K562 (cell line): ENCODE measurements around the gene NFATC2. TPM values are rescaled to one million over a fixed set of nuclear protein-coding genes. Genes with fewer than 3 reads are reported as not detected.

Source experiments
- ATAC-seq: fragments of 200-7000 bp; cut with Tn5 transposase; 3 replicates; pipeline ENCODE4 v1.9.1; 2020; ENCODE audit warnings: moderate library complexity
- BruUV-seq: library from RNA; stranded (reverse); fragments of 400-500 nt; replicated peaks from 2 replicates; lab custom pipeline; 2021; lab: Mats Ljungman, UMichigan
- CTCF ChIA-PET: fragments of 300-600 bp; formaldehyde crosslinking; extraction: SDS; loops from one replicate; lab custom pipeline; 2021; ENCODE audit warnings: low intra/inter-chr PET ratio; lab: Yijun Ruan, JAX
- POLR2A ChIA-PET: fragments of 300-600, 350-650 bp; sonication (Branson Sonifier 250); formaldehyde crosslinking; extraction: SDS; loops from one replicate; lab custom pipeline; 2021; ENCODE audit warnings: antibody characterized with exemption, inconsistent platforms; lab: Yijun Ruan, JAX
- DNase-seq, 4 experiments: peaks; one replicate each; pipeline versions ENCODE4 v3.0.0 to v3.0.0-alpha.2; 2011 to 2018; ENCODE audit warnings: low spot score in 3 of 4, mixed read lengths in 3 of 4; ENCODE audit errors: extremely low read depth in 1 of 4
- FAIRE-seq: peaks from 2 replicates; lab custom pipeline; 2011; peaks lifted over from hg19 to GRCh38; lab: Jason Lieb, UNC
- H2AFZ ChIP-seq: 2 replicates; pipeline ENCODE4 v1.6.0; 2011; ENCODE audit warnings: low read depth, low read length, control low read depth, inconsistent platforms
- H3K27ac ChIP-seq: fragments of 200-600 bp; 3 replicates; pipeline ENCODE4 v1.8.0; 2011; ENCODE audit warnings: low read depth, mild to moderate bottlenecking, control low read depth, inconsistent platforms, low read length, moderate library complexity, mixed read lengths; ENCODE audit errors: extremely low read depth
- H3K27me3 ChIP-seq, 2 experiments: fragments of 300-600 bp in 1 of 2; 2 replicates in 1 of 2; 3 replicates in 1 of 2; pipeline versions ENCODE4 v1.6.0 to v1.8.0; 2011; ENCODE audit warnings: inconsistent platforms in 2 of 2, low read length in 2 of 2, mild to moderate bottlenecking in 1 of 2, mixed read lengths in 1 of 2, moderate library complexity in 1 of 2; ENCODE audit not compliant: control insufficient read depth in 2 of 2, insufficient read depth in 2 of 2
- H3K36me3 ChIP-seq: fragments of 300-600 bp; 3 replicates; pipeline ENCODE4 v1.8.0; 2011; ENCODE audit warnings: mild to moderate bottlenecking, low read length, inconsistent platforms; ENCODE audit not compliant: control insufficient read depth, insufficient read depth
- H3K4me1 ChIP-seq, 2 experiments: fragments of 200-600 bp in 1 of 2; replicated peaks in 1 of 2; 2 replicates in 1 of 2; 3 replicates in 1 of 2; pipeline versions ENCODE4 v1.5.1 to v1.8.0; 2011; ENCODE audit warnings: inconsistent platforms in 2 of 2, low read length in 2 of 2, mild to moderate bottlenecking in 1 of 2, mixed read lengths in 1 of 2, moderate library complexity in 1 of 2; ENCODE audit not compliant: control insufficient read depth in 2 of 2, insufficient read depth in 2 of 2
- H3K4me2 ChIP-seq: 2 replicates; pipeline ENCODE4 v1.6.1; 2011; ENCODE audit warnings: low read length, control low read depth, inconsistent platforms, mixed read lengths; ENCODE audit not compliant: insufficient read depth
- H3K4me3 ChIP-seq: fragments of 200-600 bp; sonication (generic), shearing (Covaris generic); 2 replicates; pipeline ENCODE4 v1.5.1; 2016; ENCODE audit warnings: control low read depth, inconsistent platforms
- H3K79me2 ChIP-seq: fragments of 200-600 bp; 3 replicates; pipeline ENCODE4 v1.8.0; 2011; ENCODE audit warnings: low read length, inconsistent platforms; ENCODE audit not compliant: control insufficient read depth, insufficient read depth
- H3K9ac ChIP-seq, 2 experiments: 2 replicates each; pipeline versions ENCODE4 v1.6.0 to v1.6.1; 2011; ENCODE audit warnings: low read depth in 2 of 2, low read length in 2 of 2, control low read depth in 1 of 2, inconsistent platforms in 1 of 2, mild to moderate bottlenecking in 1 of 2, mixed read lengths in 1 of 2; ENCODE audit not compliant: insufficient read depth in 1 of 2
- H3K9me1 ChIP-seq: one replicate; pipeline ENCODE4 v1.6.0; 2011; ENCODE audit warnings: inconsistent platforms, mild to moderate bottlenecking, low read length, moderate library complexity; ENCODE audit not compliant: control insufficient read depth, insufficient read depth
- H3K9me3 ChIP-seq: replicated peaks from 2 replicates; pipeline ENCODE4 v1.5.1; 2011; ENCODE audit warnings: low read depth, low read length, inconsistent platforms; ENCODE audit not compliant: control insufficient read depth, insufficient read depth
- H4K20me1 ChIP-seq: replicated peaks from 2 replicates; pipeline ENCODE4 v1.6.1; 2011; ENCODE audit warnings: low read length, inconsistent platforms, mixed read lengths; ENCODE audit not compliant: control insufficient read depth, insufficient read depth
- BHLHE40 ChIP-seq: IDR thresholded peaks from 2 replicates; pipeline ENCODE4 v1.6.1; 2011; ENCODE audit warnings: low read length, improper control_type of control experiment
- CBFA2T2 ChIP-seq: fragments of 450-650 bp; conservative IDR thresholded peaks from 2 replicates; pipeline ENCODE4 v1.6.1; 2017; ENCODE audit warnings: mild to moderate bottlenecking
- CEBPZ ChIP-seq: fragments of 150-350 bp; IDR thresholded peaks from 2 replicates; pipeline ENCODE4 v1.6.1; 2014; ENCODE audit warnings: low read depth, mild to moderate bottlenecking, low read length, borderline replicate concordance
- HOXB6 ChIP-seq: fragments of 250-450 bp; sonication (Bioruptor Pico); IDR thresholded peaks from 2 replicates; pipeline ENCODE4 v1.5.1; 2022; ENCODE audit warnings: mild to moderate bottlenecking, borderline replicate concordance
- MEIS2 ChIP-seq: fragments of 450-650 bp; IDR thresholded peaks from 2 replicates; pipeline ENCODE4 v1.6.1; 2014; ENCODE audit warnings: mild to moderate bottlenecking; ENCODE audit not compliant: partially characterized antibody
- NFE2 ChIP-seq: IDR thresholded peaks from 2 replicates; pipeline ENCODE4 v1.6.1; 2014; ENCODE audit warnings: antibody characterized with exemption, low read depth
- RBM25 ChIP-seq: fragments of 200-400 bp; formaldehyde crosslinking; IDR thresholded peaks from 2 replicates; pipeline ENCODE4 v1.6.1; 2018; ENCODE audit warnings: low read length, low read depth, moderate library complexity; ENCODE audit not compliant: severe bottlenecking
- SMARCA4 ChIP-seq: fragments of 450-650 bp; IDR thresholded peaks from 2 replicates; pipeline ENCODE4 v1.6.1; 2016
- SOX6 ChIP-seq: fragments of 450-650 bp; IDR thresholded peaks from 2 replicates; pipeline ENCODE4 v1.6.1; 2014; ENCODE audit warnings: mild to moderate bottlenecking
- TEAD4 ChIP-seq, 2 experiments: sonication (generic) in 1 of 2; formaldehyde crosslinking in 1 of 2; IDR thresholded peaks; 2 replicates each; pipeline versions ENCODE4 v1.6.1 to v1.8.0; 2012 to 2022; ENCODE audit warnings: borderline replicate concordance in 1 of 2, inconsistent platforms in 1 of 2, low read length in 1 of 2, mild to moderate bottlenecking in 1 of 2, missing genetic modification reagents in 1 of 2
- TRIM24 ChIP-seq, 2 experiments: fragments of 450-650 bp; IDR thresholded peaks; 2 replicates each; pipeline ENCODE4 v1.6.1; 2016
- WHSC1 ChIP-seq: IDR thresholded peaks from one replicate; pipeline ENCODE4 v1.6.1; 2012; ENCODE audit warnings: low read length, control low read depth, inconsistent platforms
- ZNF143 ChIP-seq: sonication (generic); formaldehyde crosslinking; IDR thresholded peaks from 2 replicates; pipeline ENCODE4 v1.9.0; 2022; ENCODE audit warnings: mild to moderate bottlenecking, missing genetic modification reagents
- ZNF436 ChIP-seq: fragments of 250-450, 450-650 bp; sonication (Bioruptor Pico); formaldehyde crosslinking; IDR thresholded peaks from 2 replicates; pipeline ENCODE4 v1.7.0; 2020; ENCODE audit warnings: mild to moderate bottlenecking
- ZNF766 ChIP-seq: fragments of 200-800 bp; sonication (Bioruptor generic); conservative IDR thresholded peaks from 2 replicates; pipeline ENCODE4 v1.6.1; 2016; ENCODE audit warnings: missing genetic modification characterization, missing compliant biosample characterization
- WGBS: fragments of 100-300 bp; shearing (Covaris generic); methylation state at CpG from one replicate; pipeline ENCODE4 v1.1.6; 2016; ENCODE audit warnings: low coverage, mixed read lengths; ENCODE audit not compliant: insufficient coverage; ENCODE audit errors: missing lambda C conversion rate; 5-methylcytosine and 5-hydroxymethylcytosine counted together
- in situ Hi-C: fragments of 300-500 bp; cut with MboI; formaldehyde crosslinking; loops from 4 replicates; pipeline ENCODE4 v1.15.0; 2018; ENCODE audit warnings: inconsistent platforms, mixed read lengths
- intact Hi-C: fragments of 100-400 bp; cut with micrococcal nuclease; formaldehyde crosslinking; loops from 2 replicates; pipeline ENCODE4 v1.14.2; 2022
- polyA plus RNA-seq, 8 experiments: library from polyadenylated mRNA; depleted of rRNA in 4 of 8; stranded (reverse) in 5 of 8; unstranded in 3 of 8; fragments of >200 nt; fragmentation: Nextera tagmentation in 2 of 8; fragmentation: Illumina TruSeq in 1 of 8; extraction: Ambion mirVana in 2 of 8; extraction: Trizol in 1 of 8; gene quantifications; 2 replicates each; pipeline versions ENCODE4 v1.2.1 to v1.2.3, GENCODE V29; 2011 to 2014; ENCODE audit warnings: inconsistent platforms in 1 of 8, missing spikeins in 1 of 8
- total RNA-seq, 7 experiments: library from RNA; depleted of rRNA in 6 of 7; stranded (reverse); fragments of >200 nt in 6 of 7; fragmentation: Illumina TruSeq in 2 of 7; extraction: Trizol in 2 of 7; gene quantifications; 2 replicates each; pipeline versions ENCODE4 v1.2.1 to v1.2.3, GENCODE V29; 2011 to 2021; ENCODE audit warnings: low replicate concordance in 1 of 7
- TF ChIP-seq, protein P1 (sequence below), 2 experiments: IDR thresholded peaks in 1 of 2; conservative IDR thresholded peaks in 1 of 2; 2 replicates each; pipeline ENCODE4 v1.6.1; 2016; ENCODE audit warnings: low read depth in 2 of 2, mild to moderate bottlenecking in 1 of 2, missing compliant biosample characterization in 1 of 2, missing genetic modification characterization in 1 of 2, moderate library complexity in 1 of 2

The NFATC2 gene
- total and polyA plus RNA-seq, 9 of the 15 experiments (the other 6 are each of a cell fraction or from before 2014, with no cell fraction given) = 1.9 to 11.2 (median 3.0) TPM

DNA sequence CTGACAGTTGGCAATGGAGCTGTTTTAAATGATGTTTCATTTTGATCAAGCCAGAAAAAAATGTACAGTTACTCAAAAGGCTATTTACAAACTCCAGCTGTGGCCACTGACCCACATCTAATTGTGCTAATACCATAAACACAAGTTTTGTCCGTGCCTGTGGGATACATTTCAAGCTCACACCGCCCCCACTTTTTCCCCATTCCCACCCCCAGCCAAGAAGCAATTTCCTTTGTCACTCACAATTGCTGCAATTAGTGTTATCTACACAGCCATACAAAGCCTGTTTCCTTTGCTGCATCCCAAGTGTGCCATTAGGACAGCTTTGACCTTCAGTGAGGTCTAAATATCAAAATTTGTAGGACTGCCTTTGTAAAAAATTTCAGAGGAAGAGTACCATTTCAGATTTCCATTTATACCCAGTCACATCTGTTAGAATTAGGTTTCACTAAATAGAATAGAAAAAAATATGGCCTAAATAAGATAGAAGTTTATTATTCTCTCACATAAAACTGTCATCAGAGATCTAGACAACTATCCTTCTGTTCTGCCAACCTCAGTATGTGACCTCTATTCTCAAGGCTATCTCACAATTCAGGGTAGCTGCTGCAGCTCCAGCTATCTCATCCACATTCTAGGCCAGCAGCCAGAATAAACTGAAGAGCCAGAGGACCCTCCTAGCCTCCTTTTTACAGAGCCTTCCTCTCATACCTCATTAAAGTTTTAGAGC lies 202.6 kb downstream of the NFATC2 start:
- Histone ChIP-seq H3K9me3 (no peaks in the 10 kb centered on the region), H3K9me1 (no peaks in the 10 kb centered on the region), H3K4me3 (no peak overlapping the region), H2AFZ (peak overlapping the region; percentile 83), H3K4me2 (peak overlapping the region; percentile 65; the same call in 1 of the 2 replicates), H3K79me2 (no peaks in the 10 kb centered on the region), H3K36me3 (no peaks in the 10 kb centered on the region), H3K9ac (peak overlapping the region in 1 of 2 experiments; percentile 29; a peak in 2 of 4 replicates), H3K27ac (peak overlapping the region; percentile 85), H3K4me1 (peaks cover 3 to 35% of the 10 kb centered on the region in 2 experiments; a peak in 3 of 5 replicates), H4K20me1 (no peaks in the 10 kb centered on the region), H3K27me3 (no peaks in the 10 kb centered on the region)
- intact Hi-C loops (no loop called here), in situ Hi-C loops (no loop called here)
- BruUV-seq = no TSS peak
- DNase-seq (peak in 2 of 4 experiments; percentile 45 to 48), FAIRE-seq (peak; percentile 67), ATAC-seq (peak; percentile 56)
- WGBS = 8% methylated on average over 2 of the region's 2 CpGs
- CTCF ChIA-PET = no interaction called here
- POLR2A ChIA-PET = interaction anchor here (0.7 to 1.4 kb wide), 5 partner anchors 9 to 744 kb away, joined by 3 to 4 read pairs (median 4); no protein-coding TSS in a partner anchor
- TF ChIP-seq ZNF143 (CRISPR knock-in tag) (no peak), CBFA2T2 (peak; percentile 27), HOXB6 (CRISPR knock-in tag) (no peak), NFE2 (peak; percentile 57; the same call in 1 of the 2 replicates), MEIS2 (peak; percentile 51), ZNF436 (CRISPR knock-in tag) (no peak), TRIM24 (IDR thresholded peaks at IDR 0.05) (peak; percentile 19 to 63; a peak in 1 of 4 replicates), WHSC1 (no peak), CEBPZ (no peak), SMARCA4 (peak; percentile 52), BHLHE40 (peak; percentile 57; the same call in 1 of the 2 replicates), RBM25 (peak; percentile 88), TEAD4 (IDR thresholded peaks at IDR 0.05; ENCODE audit: low read length) (peak; percentile 75), TEAD4 (CRISPR knock-in tag; IDR thresholded peaks at IDR 0.05; ENCODE audit: borderline replicate concordance) (no peak), ZNF766 (CRISPR knock-in tag) (no peak), SOX6 (peak; percentile 86)
- TF ChIP-seq, protein P1, sequence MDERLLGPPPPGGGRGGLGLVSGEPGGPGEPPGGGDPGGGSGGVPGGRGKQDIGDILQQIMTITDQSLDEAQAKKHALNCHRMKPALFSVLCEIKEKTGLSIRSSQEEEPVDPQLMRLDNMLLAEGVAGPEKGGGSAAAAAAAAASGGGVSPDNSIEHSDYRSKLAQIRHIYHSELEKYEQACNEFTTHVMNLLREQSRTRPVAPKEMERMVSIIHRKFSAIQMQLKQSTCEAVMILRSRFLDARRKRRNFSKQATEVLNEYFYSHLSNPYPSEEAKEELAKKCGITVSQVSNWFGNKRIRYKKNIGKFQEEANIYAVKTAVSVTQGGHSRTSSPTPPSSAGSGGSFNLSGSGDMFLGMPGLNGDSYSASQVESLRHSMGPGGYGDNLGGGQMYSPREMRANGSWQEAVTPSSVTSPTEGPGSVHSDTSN (CRISPR knock-in tag; IDR thresholded peaks at IDR 0.05; ENCODE audit: low read depth) = peak; percentile 46; the same call in 1 of the 2 replicates
- TF ChIP-seq, protein P1 (tag; conservative IDR thresholded peaks at IDR 0.05; ENCODE audit: low read depth) = peak; percentile 33
